ENCODE results near the gene SH3BP4. TPM values are rescaled to one million over a fixed set of nuclear protein-coding genes. Genes with fewer than 3 reads are reported as not detected.

SH3BP4 gene
- total RNA-seq, 1 experiment from 2014 or later, result 19.9 TPM

DNA sequence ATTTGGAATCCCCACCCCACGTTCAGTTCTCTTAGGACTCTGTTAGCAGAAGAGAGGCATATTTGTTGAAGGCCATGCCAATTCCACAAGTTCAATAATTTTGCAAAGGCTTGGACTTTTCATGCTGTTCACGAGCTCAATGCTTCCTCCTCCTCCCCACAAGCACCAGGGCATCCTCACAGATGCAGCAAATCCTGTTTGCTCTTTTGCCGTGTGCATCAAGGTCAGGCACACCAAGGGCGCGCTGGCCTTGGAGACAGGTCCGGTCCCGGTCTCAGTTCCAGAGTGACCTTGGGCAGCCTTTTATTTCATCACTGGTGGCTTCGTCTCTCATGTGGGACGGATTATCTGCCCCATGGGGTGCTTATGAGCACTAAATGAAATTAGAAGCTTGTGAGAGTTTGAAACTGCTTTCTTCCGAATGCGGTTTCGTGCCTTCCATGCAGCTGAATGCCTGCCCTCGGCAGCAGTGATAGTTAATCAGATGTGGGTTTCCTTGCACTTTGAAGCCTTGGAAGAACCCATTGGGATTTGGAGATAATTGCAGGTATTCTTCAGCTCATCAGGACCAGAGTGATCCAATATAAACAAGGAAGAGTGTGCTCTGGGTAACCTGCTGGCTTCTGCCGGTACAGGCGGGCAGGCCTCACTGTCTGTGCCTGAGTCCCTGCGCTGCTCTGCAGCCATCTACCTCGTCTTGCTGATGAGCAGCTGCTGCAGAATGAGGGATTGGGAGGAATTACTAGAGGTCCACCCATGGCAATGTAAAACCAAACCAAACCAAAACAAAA lies 140.8 kb downstream of the SH3BP4 start:
- TF ChIP-seq EZH2 (IDR thresholded peaks at IDR 0.05; ENCODE audit: borderline replicate concordance, low read depth, low read length, poor library complexity, severe bottlenecking), result no peak
- TF ChIP-seq, protein P1, sequence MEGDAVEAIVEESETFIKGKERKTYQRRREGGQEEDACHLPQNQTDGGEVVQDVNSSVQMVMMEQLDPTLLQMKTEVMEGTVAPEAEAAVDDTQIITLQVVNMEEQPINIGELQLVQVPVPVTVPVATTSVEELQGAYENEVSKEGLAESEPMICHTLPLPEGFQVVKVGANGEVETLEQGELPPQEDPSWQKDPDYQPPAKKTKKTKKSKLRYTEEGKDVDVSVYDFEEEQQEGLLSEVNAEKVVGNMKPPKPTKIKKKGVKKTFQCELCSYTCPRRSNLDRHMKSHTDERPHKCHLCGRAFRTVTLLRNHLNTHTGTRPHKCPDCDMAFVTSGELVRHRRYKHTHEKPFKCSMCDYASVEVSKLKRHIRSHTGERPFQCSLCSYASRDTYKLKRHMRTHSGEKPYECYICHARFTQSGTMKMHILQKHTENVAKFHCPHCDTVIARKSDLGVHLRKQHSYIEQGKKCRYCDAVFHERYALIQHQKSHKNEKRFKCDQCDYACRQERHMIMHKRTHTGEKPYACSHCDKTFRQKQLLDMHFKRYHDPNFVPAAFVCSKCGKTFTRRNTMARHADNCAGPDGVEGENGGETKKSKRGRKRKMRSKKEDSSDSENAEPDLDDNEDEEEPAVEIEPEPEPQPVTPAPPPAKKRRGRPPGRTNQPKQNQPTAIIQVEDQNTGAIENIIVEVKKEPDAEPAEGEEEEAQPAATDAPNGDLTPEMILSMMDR (conservative IDR thresholded peaks at IDR 0.05; ENCODE audit: low read depth, low read length), result no peak
- no peaks in the 10 kb centered on the region for H3K27me3 ChIP-seq (replicated peaks; ENCODE audit: insufficient read depth, low read depth, low read length, poor library complexity)
- no peaks in the 10 kb centered on the region for H3K4me1 ChIP-seq (ENCODE audit: insufficient read depth, low read length, poor library complexity, severe bottlenecking)
- H3K27ac ChIP-seq (ENCODE audit: low read depth, low read length, poor library complexity, severe bottlenecking), result no peak overlapping the region
- BruUV-seq (replicated peaks), result no TSS peak
- no peak overlapping the region for H3K4me3 ChIP-seq (ENCODE audit: low read depth, low read length, poor library complexity, severe bottlenecking)
- H3K36me3 ChIP-seq (ENCODE audit: insufficient read depth, low read length, poor library complexity, severe bottlenecking), result no peaks in the 10 kb centered on the region
- POLR2A ChIA-PET (ENCODE audit: low non-redundant PET), result interaction anchor here (0.5 kb wide), 1 partner anchor 349 kb away, joined by 7 read pairs; no protein-coding TSS in a partner anchor
- H3K9me3 ChIP-seq (ENCODE audit: low read depth, low read length, poor library complexity, severe bottlenecking), result no peaks in the 10 kb centered on the region
- DNase-seq (ENCODE audit: low spot score), result no peak
- CTCF ChIA-PET, result no interaction called here
- intact Hi-C loops (cut with micrococcal nuclease; ENCODE audit: unreplicated experiment), result no loop called here

DNA sequence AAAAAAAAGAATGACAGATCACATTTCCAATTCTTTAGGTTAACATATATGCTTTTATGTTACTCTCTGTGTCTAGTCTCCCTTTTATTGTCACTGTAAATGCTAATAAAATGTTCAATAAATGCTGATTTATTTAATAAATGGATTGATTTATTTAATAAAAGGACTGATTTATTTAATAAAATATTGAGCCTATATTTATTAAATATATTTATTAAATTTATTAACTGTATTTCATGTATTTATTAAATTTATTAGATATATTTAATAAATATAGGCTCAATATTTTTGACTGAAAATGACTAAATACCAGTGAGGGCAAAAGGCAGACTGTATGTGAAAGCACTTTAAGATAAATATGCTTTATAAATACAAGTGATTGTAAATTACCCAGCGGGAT lies 142.6 kb downstream of the SH3BP4 start:
- CTCF ChIA-PET, result no interaction called here
- Histone ChIP-seq H3K4me3 (ENCODE audit: low read depth, low read length, poor library complexity, severe bottlenecking) (no peak overlapping the region), H3K36me3 (ENCODE audit: insufficient read depth, low read length, poor library complexity, severe bottlenecking) (no peaks in the 10 kb centered on the region), H3K27ac (ENCODE audit: low read depth, low read length, poor library complexity, severe bottlenecking) (no peak overlapping the region), H3K9me3 (ENCODE audit: low read depth, low read length, poor library complexity, severe bottlenecking) (no peaks in the 10 kb centered on the region), H3K4me1 (ENCODE audit: insufficient read depth, low read length, poor library complexity, severe bottlenecking) (no peaks in the 10 kb centered on the region), H3K27me3 (replicated peaks; ENCODE audit: insufficient read depth, low read depth, low read length, poor library complexity) (no peaks in the 10 kb centered on the region)
- intact Hi-C loops (cut with micrococcal nuclease; ENCODE audit: unreplicated experiment), result no loop called here
- POLR2A ChIA-PET (ENCODE audit: low non-redundant PET), result no interaction called here
- DNase-seq (ENCODE audit: low spot score), result no peak
- BruUV-seq (replicated peaks), result no TSS peak
- TF ChIP-seq, protein P1 (conservative IDR thresholded peaks at IDR 0.05; ENCODE audit: low read depth, low read length), result no peak
- no peak for TF ChIP-seq EZH2 (IDR thresholded peaks at IDR 0.05; ENCODE audit: borderline replicate concordance, low read depth, low read length, poor library complexity, severe bottlenecking)

DNA sequence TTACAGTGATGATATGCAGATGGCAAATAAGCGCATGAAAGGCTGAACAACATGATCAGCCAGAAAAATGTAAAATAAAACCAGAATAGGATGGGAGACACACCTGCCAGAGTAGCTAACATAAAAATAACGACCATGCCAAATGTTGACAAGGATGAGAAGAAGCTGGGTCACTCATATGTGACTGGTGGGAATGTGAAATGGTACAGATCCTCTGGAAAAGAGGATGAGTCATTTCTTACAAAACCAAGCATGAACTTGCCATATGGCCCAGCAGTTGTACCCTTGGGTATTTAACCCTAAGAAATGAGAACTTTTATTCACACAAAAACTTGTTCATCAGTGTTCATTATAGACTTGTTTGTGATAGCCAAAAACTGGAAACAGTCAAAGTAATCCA lies 143.8 kb downstream of the SH3BP4 start:
- TF ChIP-seq, protein P1 (conservative IDR thresholded peaks at IDR 0.05; ENCODE audit: low read depth, low read length), result no peak
- no peak for TF ChIP-seq EZH2 (IDR thresholded peaks at IDR 0.05; ENCODE audit: borderline replicate concordance, low read depth, low read length, poor library complexity, severe bottlenecking)
- Histone ChIP-seq H3K36me3 (ENCODE audit: insufficient read depth, low read length, poor library complexity, severe bottlenecking) (no peaks in the 10 kb centered on the region), H3K4me1 (ENCODE audit: insufficient read depth, low read length, poor library complexity, severe bottlenecking) (no peaks in the 10 kb centered on the region), H3K27ac (ENCODE audit: low read depth, low read length, poor library complexity, severe bottlenecking) (no peak overlapping the region), H3K9me3 (ENCODE audit: low read depth, low read length, poor library complexity, severe bottlenecking) (no peaks in the 10 kb centered on the region), H3K4me3 (ENCODE audit: low read depth, low read length, poor library complexity, severe bottlenecking) (no peak overlapping the region), H3K27me3 (replicated peaks; ENCODE audit: insufficient read depth, low read depth, low read length, poor library complexity) (no peaks in the 10 kb centered on the region)
- DNase-seq (ENCODE audit: low spot score), result no peak
- CTCF ChIA-PET, result interaction anchor here (0.6 kb wide), 1 partner anchor 551 kb away, joined by 4 read pairs; no protein-coding TSS in a partner anchor
- intact Hi-C loops (cut with micrococcal nuclease; ENCODE audit: unreplicated experiment), result no loop called here
- BruUV-seq (replicated peaks), result no TSS peak
- POLR2A ChIA-PET (ENCODE audit: low non-redundant PET), result no interaction called here
